ENCODE results near the gene RAB22A. TPM values are rescaled to one million over a fixed set of nuclear protein-coding genes. Genes with fewer than 3 reads are reported as not detected.

RAB22A gene
- total RNA-seq, 1 experiment from 2014 or later: 9.9 TPM

- no peaks in the 10 kb centered on the region for H3K27me3 ChIP-seq (ENCODE audit: insufficient read depth, low read length)
- DNase-seq (ENCODE audit: low read depth, low spot score) (no peak), ATAC-seq (no peak)
- H3K27ac ChIP-seq (ENCODE audit: low read depth, low read length): no peak overlapping the region
- no peaks in the 10 kb centered on the region for H3K79me2 ChIP-seq (ENCODE audit: insufficient read depth, low read length)
- no peaks in the 10 kb centered on the region for H3K36me3 ChIP-seq (ENCODE audit: control insufficient read depth in 1 of 2, insufficient read depth in 2 of 2, low read length in 2 of 2)
- no peaks in the 10 kb centered on the region for H3K4me1 ChIP-seq (ENCODE audit: control insufficient read depth in 1 of 2, insufficient read depth in 2 of 2, low read length in 2 of 2)
- no peak for TF ChIP-seq ZFX (IDR thresholded peaks at IDR 0.05)
- no peak for TF ChIP-seq CBX3 (IDR thresholded peaks at IDR 0.05; ENCODE audit: low read depth)
- TF ChIP-seq CTCF (IDR thresholded peaks at IDR 0.05 in 2 of 3, conservative IDR thresholded peaks at IDR 0.05 in 1 of 3; ENCODE audit: borderline replicate concordance in 1 of 3, insufficient read depth in 1 of 3, low read depth in 2 of 3, low read length in 2 of 3): no peak
- no peak for TF ChIP-seq SIN3A (IDR thresholded peaks at IDR 0.05; ENCODE audit: low read depth)
- TF ChIP-seq REST (IDR thresholded peaks at IDR 0.05; ENCODE audit: low read depth): no peak
- no peak for TF ChIP-seq YY1 (IDR thresholded peaks at IDR 0.05; ENCODE audit: extremely low read depth, insufficient replicate concordance, low read depth, low read length)
- no peak for TF ChIP-seq SP1 (IDR thresholded peaks at IDR 0.05; ENCODE audit: low read depth)
- TF ChIP-seq POLR2AphosphoS5 (IDR thresholded peaks at IDR 0.05; ENCODE audit: low read depth, low read length): no peak
- intact Hi-C loops (cut with micrococcal nuclease): no loop called here
- POLR2A ChIA-PET: no interaction called here
- CTCF ChIA-PET: no interaction called here
- no TSS peak for BruUV-seq (replicated peaks)
- H4K20me1 ChIP-seq (ENCODE audit: insufficient read depth): no peaks in the 10 kb centered on the region
- no peak overlapping the region for H2AFZ ChIP-seq (ENCODE audit: low read depth, low read length, poor library complexity, severe bottlenecking)
- RAD21 ChIA-PET (ENCODE audit: low non-redundant PET in 1 of 2, low total read pairs in 2 of 2, uncharacterized antibody in 2 of 2, unreplicated experiment in 2 of 2): no interaction called here
- no peak overlapping the region for H3K9ac ChIP-seq (ENCODE audit: low read length)
- no peak overlapping the region for H3K4me2 ChIP-seq (ENCODE audit: low read length)
- no peaks in the 10 kb centered on the region for H3K9me2 ChIP-seq (ENCODE audit: insufficient read depth)
- no peaks in the 10 kb centered on the region for H3K9me3 ChIP-seq (ENCODE audit: control insufficient read depth in 1 of 2, insufficient read depth in 1 of 2, low read depth in 1 of 2, low read length in 2 of 2)
- no peak overlapping the region for H3K4me3 ChIP-seq (replicated peaks in 1 of 2; ENCODE audit: low read depth in 1 of 2, low read length in 2 of 2)
Observed at GRCh38 chr20:58294497-58295455, 14.7 kb upstream of the RAB22A start.

Measured in HCT116 (cell line).